GM18508 (cell line): ENCODE data around the gene SERPINC1.
"Not testable (repeated sequence)": the region's sequence is repeated elsewhere in the genome, so short reads cannot be mapped to it uniquely, and the experiment has no call there.

Experiments used
- ATAC-seq: cut with Tn5 transposase; IDR thresholded peaks from one replicate; pipeline ENCODE4 v1.9.1; 2021; ENCODE audit warnings: moderate number of reproducible peaks; ENCODE audit not compliant: insufficient read depth, unreplicated experiment

SERPINC1 gene

DNA sequence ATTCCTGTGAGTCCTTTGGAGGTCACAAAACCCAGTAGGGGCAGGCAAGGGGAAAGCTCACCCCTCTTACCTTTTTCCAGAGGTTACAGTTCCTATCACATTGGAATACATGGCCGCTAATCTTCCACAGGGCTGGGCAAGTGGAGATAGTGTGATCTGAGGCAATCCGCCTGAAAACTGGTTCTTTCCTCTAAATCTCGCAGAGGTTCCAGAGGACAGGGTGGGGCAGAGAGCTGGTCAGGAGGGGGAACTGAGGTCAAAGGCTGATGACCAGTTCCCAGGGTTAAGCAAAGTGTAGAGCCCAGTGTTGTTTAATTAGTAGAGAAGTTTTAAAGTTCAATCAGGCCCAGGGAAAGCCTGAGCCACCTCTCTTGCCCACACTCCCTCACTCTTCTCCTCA is at the start of gene SERPINC1:
Gene SERPINC1, minus strand, starts transcription at position 179 of the 400 bp plus-strand sequence. Its CDS starts 68 bp downstream, at position 111.
- ATAC-seq = no peak

DNA sequence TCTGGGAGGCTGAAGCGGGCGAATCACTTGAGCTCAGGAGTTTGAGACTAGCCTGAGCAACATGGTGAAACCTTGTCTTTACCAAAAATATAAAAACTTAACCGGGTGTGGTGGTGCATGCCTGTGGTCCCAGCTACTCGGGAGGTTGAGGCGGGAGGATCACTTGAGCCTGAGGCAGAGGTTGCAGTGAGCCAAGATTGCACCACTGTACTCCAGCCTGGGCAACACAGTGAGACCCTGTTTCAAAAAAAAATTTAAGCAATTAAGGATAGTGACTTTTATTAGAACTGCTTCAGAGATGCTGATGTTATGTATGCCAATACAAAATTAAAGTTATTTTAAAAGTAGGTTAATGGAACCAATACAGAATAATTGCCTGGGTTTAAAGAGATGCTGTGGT is 48.8 kb upstream of the SERPINC1 start:
- not testable (repeated sequence) for ATAC-seq

DNA sequence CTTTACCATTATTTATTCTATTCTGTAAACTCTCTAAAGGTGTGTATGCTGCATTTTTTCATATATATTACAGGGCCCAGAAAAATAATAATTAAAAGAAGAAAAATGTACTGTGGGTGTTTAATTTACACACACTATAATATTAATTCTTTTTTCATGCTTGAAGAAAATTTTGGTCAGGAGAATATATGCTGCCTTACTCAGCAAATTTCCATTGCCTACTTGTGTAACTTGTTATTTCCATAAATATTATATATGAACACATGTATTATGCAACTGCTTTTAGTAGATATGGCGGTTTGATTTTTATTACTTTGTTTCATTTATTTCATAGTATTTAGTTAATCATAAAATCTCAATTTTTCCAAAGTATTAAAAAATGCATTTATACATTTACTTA is 46.4 kb upstream of the SERPINC1 start:
- ATAC-seq = no peak

- ATAC-seq = no peak
Observed at GRCh38 chr1:173960625-173961024, 43.5 kb upstream of the SERPINC1 start.

- ATAC-seq = no peak
Observed at GRCh38 chr1:173954179-173954578, 37.1 kb upstream of the SERPINC1 start.

GRCh38 chr1:173948594-173948993 is 31.5 kb upstream of the SERPINC1 start:
- no peak for ATAC-seq

DNA sequence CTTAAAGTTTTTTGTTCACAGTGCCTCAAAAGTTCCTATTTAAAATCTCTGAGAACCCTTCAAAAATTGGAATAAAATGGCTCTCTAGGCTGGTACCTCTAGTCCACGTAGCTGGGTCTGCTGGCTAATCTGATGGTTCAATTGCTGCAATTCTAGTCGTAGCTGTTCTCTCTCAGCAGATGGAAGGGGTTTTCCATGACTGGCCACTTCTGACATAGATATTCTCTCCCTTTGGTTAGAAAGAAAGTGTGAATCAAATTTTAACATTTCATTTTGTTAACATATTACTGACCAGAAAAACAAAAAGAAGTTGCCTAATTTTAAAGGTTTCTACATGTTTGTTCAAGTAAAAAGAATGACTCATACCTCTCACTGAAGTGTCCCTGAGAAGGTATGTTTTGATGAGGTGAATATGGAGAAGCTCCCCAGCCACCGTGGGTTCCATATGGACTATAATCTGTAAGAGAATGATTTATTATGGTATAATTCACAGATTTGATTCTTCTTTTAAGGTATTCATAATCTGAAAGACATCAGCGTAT is 29.3 kb upstream of the SERPINC1 start:
- ATAC-seq = no peak

DNA sequence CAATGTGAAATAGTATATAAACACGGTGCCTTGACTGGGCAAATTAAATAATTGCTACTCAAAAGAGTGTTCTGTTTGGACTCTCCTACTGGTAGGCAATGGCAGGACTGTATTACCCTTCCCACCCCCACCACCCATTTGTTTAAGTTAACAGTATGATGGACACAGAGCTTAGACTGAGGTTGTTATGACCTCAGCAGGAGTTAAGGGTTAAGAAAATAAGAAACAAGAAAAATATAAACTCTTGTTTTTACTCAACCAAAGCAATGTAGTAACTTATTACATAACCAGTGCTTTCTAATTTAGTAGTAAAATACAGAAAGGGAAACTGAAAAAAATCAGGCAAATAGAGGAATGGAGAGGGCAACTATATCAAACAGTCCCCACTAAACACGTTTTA is 19.9 kb upstream of the SERPINC1 start:
- no peak for ATAC-seq

GRCh38 chr1:173934440-173934839 is 17.3 kb upstream of the SERPINC1 start:
- ATAC-seq = no peak

GRCh38 chr1:173930541-173930940 is 13.4 kb upstream of the SERPINC1 start:
- ATAC-seq = not testable (repeated sequence)

- no peak for ATAC-seq
Observed at GRCh38 chr1:173925306-173926242, 8.4 kb upstream of the SERPINC1 start.

- ATAC-seq = no peak
Observed at GRCh38 chr1:173920861-173921260, 3.7 kb upstream of the SERPINC1 start.

GRCh38 chr1:173917635-173918493 is 737 bp upstream of the SERPINC1 start:
- ATAC-seq = no peak

GRCh38 chr1:173916667-173917066 is 460 bp downstream of the SERPINC1 start:
- ATAC-seq = no peak

- no peak for ATAC-seq
Observed at GRCh38 chr1:173915596-173915995, 1.5 kb downstream of the SERPINC1 start.

- no peak for ATAC-seq
Observed at GRCh38 chr1:173914366-173914871, 2.7 kb downstream of the SERPINC1 start.

- ATAC-seq = no peak
Observed at GRCh38 chr1:173913111-173913510, 4.0 kb downstream of the SERPINC1 start.

- no peak for ATAC-seq
Observed at GRCh38 chr1:173903827-173904531, 13.1 kb downstream of the SERPINC1 start.

GRCh38 chr1:173900992-173901391 is 16.1 kb downstream of the SERPINC1 start:
- no peak for ATAC-seq

DNA sequence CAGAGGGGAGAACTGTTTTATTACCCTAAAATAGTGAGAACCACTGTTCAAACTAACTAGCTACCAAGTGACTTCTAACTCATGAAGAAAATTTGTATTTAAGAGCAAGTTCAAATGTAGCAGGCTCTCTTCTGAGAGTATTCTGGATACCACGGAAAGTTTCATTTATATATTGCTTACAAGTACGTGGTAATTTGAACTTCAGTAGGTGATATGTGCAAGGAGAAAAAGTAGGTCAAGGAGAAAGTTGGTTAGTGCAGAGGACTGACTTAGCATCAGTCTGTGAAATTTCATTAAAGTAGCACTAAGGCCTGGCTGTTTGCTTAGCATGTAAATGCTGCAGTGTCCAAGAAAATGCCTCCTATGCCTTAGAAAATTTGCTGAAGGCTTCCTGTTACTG is 16.7 kb downstream of the SERPINC1 start:
- ATAC-seq = no peak
